ENCODE data around the gene ATP8B2.

The ATP8B2 gene

DNA sequence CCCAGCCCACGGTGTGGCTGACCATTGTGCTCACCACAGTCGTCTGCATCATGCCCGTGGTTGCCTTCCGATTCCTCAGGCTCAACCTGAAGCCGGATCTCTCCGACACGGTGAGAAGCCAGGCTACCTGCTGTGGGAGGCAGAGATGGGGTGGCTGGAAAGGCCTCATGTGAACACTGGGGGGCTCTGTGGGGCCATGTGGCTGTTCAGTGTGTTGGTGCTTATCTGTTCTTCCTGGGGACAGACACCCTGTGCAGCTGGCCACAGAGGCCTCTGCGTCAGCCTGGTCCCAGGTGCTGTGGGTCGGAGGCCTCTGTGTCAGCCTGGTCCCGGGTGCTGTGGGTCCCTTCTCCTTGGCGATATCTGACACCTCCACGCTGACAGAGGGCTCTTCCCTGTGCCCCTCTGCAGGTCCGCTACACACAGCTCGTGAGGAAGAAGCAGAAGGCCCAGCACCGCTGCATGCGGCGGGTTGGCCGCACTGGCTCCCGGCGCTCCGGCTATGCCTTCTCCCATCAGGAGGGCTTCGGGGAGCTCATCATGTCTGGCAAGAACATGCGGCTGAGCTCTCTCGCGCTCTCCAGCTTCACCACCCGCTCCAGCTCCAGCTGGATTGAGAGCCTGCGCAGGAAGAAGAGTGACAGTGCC, 23.2 kb downstream of the ATP8B2 start:
- no peak overlapping the region for H3K9ac ChIP-seq
- no peak for TF ChIP-seq Cebpa-rat (IDR thresholded peaks at IDR 0.05)
- H3K4me3 ChIP-seq = no peak overlapping the region
- no peak overlapping the region for H3K4me2 ChIP-seq
- H3K4me1 ChIP-seq = peaks cover 22% of the 10 kb centered on the region
- no peaks in the 10 kb centered on the region for H3K9me3 ChIP-seq
- H3K27ac ChIP-seq = no peak overlapping the region
- H3K36me3 ChIP-seq = peaks cover 70% of the 10 kb centered on the region
- peaks cover 16% of the 10 kb centered on the region for H3K27me3 ChIP-seq
- H4K20me1 ChIP-seq = peaks cover 48% of the 10 kb centered on the region

DNA sequence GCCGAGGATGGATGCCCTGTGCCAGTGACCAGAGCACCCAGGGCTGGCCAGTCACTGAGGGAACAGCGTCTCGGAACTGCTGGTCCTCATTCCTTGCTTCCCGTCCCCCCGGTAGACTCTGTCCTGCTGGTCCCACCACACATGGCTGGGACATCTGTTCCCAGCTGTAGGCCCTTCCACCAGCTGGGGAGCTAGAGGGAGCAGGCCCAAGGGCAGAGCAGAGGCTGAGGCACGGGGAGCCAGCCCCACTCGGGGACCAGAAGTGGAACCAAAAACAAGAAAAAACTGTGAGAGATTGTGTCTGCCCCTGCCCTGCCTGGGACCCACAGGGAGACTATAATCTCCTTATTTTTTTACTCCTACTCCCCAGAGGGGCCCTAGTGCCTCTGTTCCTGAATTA, 23.8 kb downstream of the ATP8B2 start:
- Histone ChIP-seq H3K4me3 (no peak overlapping the region), H3K9me3 (no peaks in the 10 kb centered on the region), H3K27me3 (peaks cover 16% of the 10 kb centered on the region), H3K4me2 (no peak overlapping the region), H3K4me1 (peaks cover 26% of the 10 kb centered on the region), H3K36me3 (peaks cover 64% of the 10 kb centered on the region), H4K20me1 (peaks cover 43% of the 10 kb centered on the region), H3K27ac (no peak overlapping the region), H3K9ac (no peak overlapping the region)
- no peak for TF ChIP-seq Cebpa-rat (IDR thresholded peaks at IDR 0.05)

DNA sequence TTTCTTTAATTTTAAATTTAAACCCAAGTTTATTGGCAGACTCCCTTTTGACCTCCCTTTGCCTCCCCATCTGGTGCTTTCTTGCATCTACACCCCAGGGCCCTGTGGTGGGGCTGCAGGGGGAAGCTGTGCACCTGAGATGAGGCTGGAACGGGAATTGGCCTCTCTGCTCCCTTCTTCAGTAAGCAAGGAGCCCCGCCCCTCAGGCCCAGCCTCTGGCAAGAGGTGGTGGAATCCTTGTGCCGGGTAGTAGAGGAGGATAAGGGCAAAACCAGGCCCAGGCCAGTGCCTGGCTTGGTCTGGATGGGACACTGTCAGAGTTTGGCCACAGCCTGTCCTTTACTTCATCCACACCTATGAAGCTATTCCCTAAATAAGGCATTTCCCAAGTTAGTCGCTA, 25.1 kb downstream of the ATP8B2 start:
- Histone ChIP-seq H3K27ac (no peak overlapping the region), H3K9me3 (no peaks in the 10 kb centered on the region), H3K4me3 (no peak overlapping the region), H3K4me2 (no peak overlapping the region), H3K36me3 (peaks cover 51% of the 10 kb centered on the region), H3K9ac (no peak overlapping the region), H3K27me3 (peaks cover 16% of the 10 kb centered on the region), H4K20me1 (peaks cover 31% of the 10 kb centered on the region), H3K4me1 (peaks cover 26% of the 10 kb centered on the region)
- no peak for TF ChIP-seq Cebpa-rat (IDR thresholded peaks at IDR 0.05)

DNA sequence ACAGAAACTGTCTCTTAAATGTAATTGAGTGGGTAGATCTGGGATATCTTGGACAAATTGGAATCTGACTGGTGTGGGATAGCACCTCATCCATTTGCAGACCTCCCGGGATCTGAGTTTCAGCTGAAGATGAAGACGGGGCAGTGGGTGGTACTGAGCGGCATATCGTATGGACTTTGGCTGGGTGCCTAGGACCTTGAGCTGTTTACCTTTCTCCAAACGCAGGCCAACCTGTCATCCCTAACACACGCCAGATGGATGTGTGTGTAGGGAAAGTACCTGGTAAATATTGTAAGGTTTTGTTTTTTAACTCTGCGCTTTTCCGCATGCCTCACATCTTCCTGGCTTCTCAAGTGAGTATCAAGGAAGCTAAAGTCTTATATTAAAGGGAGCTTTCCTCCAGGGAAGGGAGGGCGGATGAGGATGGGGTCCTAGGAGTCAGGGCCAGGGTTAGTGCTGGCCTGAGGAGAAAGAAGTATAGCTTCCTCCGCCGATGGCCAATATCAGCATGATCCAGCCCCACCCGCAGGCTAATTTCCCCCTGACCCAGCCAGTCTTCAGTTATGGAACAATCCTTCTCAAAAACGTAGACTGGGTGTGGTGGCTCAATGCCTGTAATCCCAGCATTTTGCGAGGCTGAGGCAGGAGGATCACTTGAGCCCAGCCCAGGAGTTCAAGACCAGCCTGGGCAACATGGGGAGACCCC, 26.2 kb downstream of the ATP8B2 start:
- peaks cover 16% of the 10 kb centered on the region for H3K27me3 ChIP-seq
- H4K20me1 ChIP-seq = peaks cover 27% of the 10 kb centered on the region
- no peaks in the 10 kb centered on the region for H3K9me3 ChIP-seq
- H3K4me3 ChIP-seq = no peak overlapping the region
- peak overlapping the region; percentile 92; the same call in 1 of the 2 replicates for H3K4me2 ChIP-seq
- H3K4me1 ChIP-seq = peaks cover 26% of the 10 kb centered on the region
- H3K9ac ChIP-seq = no peak overlapping the region
- no peak for TF ChIP-seq Cebpa-rat (IDR thresholded peaks at IDR 0.05)
- peaks cover 40% of the 10 kb centered on the region for H3K36me3 ChIP-seq
- no peak overlapping the region for H3K27ac ChIP-seq

DNA sequence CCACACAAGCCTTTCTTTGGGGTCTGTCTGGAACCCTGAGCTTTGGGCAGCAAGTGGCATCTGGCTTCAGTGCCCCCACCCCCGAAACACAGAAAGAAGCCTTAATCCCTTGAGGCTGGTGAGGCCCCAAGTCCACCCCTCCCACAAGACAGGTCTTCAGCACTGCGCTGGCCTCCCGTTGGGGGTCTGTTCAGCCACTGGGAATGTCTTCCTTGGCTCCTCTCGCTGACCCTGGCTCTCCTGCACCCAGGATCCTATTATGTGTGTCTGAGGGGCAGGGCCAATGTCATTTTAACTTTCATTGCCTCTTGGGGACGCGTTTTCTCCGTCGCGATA, 26.9 kb downstream of the ATP8B2 start:
- H3K27ac ChIP-seq = no peak overlapping the region
- peak overlapping the region; percentile 44; the same call in 1 of the 2 replicates for H3K9ac ChIP-seq
- TF ChIP-seq Cebpa-rat (IDR thresholded peaks at IDR 0.05) = no peak
- peak overlapping the region; percentile 92 for H3K4me2 ChIP-seq
- H3K4me1 ChIP-seq = peaks cover 26% of the 10 kb centered on the region
- H3K27me3 ChIP-seq = peaks cover 16% of the 10 kb centered on the region
- H3K4me3 ChIP-seq = peak overlapping the region; percentile 60
- H3K36me3 ChIP-seq = peaks cover 33% of the 10 kb centered on the region
- peaks cover 27% of the 10 kb centered on the region for H4K20me1 ChIP-seq
- no peaks in the 10 kb centered on the region for H3K9me3 ChIP-seq

DNA sequence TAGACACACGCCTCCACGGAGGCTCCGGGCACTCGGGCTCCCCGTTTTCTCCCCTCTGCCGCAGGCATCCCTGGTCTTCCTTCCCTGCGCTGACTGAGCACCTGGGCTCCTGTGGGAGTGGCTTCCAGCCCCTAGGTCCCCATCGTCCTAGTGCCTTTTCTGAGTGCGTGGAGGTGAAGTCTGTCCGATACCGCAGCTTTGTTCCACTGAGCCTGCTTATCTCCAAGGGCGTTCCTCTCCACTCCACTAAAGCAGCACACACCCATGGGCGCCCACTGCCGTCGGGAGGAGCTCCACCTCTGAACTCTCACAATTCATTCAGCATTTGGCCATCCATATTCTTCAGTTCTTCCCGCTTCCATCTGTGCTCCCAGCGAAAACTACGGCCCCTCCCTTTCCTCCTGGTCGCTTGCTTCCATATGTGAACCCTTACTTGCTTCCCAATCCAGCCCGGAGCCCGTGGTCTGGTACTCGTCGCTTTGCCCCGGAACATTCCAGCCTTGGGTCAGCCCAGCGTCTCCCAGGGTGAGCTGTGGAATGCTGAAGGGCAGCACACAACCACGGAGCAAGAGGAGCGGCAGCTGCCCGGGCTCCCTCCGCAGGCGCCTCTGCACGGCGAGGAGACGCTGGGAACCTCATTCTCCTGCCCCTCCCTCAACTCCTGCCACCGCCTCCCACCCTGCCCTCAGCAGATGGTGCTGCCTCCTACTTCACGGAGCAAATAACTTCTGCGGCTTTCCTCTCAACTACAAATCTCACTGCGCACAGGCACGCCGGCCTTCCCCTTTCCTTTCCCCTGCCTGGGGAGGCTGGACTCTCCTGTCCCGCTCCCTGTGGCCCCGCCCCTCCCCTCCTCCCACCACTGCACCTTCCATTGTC, 27.5 kb downstream of the ATP8B2 start:
- peaks cover 26% of the 10 kb centered on the region for H3K4me1 ChIP-seq

DNA sequence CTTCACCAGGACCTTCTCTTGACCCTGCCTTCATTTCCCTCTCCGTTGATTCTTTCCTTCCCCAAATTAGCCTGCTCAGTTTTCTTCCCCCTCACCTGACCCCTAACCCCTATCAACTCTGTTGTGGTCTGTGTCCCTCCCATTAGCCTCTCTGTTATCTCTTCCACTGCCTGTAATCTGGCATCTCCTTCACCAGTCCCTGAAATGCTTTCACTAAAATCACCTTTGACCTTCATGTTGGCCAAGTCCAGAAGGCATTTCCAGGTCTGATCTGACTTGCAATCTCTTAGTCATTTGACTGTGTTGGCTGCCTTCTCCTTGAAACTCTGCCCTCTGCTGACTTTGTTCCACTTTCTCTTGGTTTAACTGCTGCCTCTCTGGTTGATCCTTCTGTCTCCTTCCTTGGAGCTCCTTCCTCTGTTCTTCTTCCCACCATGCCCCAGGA, 28.2 kb downstream of the ATP8B2 start:
- H4K20me1 ChIP-seq = peaks cover 21% of the 10 kb centered on the region
- no peak overlapping the region for H3K9ac ChIP-seq
- peaks cover 16% of the 10 kb centered on the region for H3K27me3 ChIP-seq
- peak overlapping the region; percentile 60; the same call in 1 of the 2 replicates for H3K4me3 ChIP-seq
- no peak overlapping the region for H3K27ac ChIP-seq
- H3K9me3 ChIP-seq = no peaks in the 10 kb centered on the region
- no peak for TF ChIP-seq Cebpa-rat (IDR thresholded peaks at IDR 0.05)
- H3K4me2 ChIP-seq = peak overlapping the region; percentile 92
- peaks cover 26% of the 10 kb centered on the region for H3K4me1 ChIP-seq
- H3K36me3 ChIP-seq = peaks cover 21% of the 10 kb centered on the region

More for the DNA sequence above, 27.5 kb downstream of the ATP8B2 start:
- peak overlapping the region; percentile 92 for H3K4me2 ChIP-seq
- TF ChIP-seq Cebpa-rat (IDR thresholded peaks at IDR 0.05) = no peak
- peaks cover 27% of the 10 kb centered on the region for H4K20me1 ChIP-seq
- H3K27me3 ChIP-seq = peaks cover 16% of the 10 kb centered on the region
- H3K36me3 ChIP-seq = peaks cover 28% of the 10 kb centered on the region
- H3K9ac ChIP-seq = peak overlapping the region; percentile 44; the same call in 1 of the 2 replicates
- peak overlapping the region; percentile 60 for H3K4me3 ChIP-seq
- no peak overlapping the region for H3K27ac ChIP-seq
- H3K9me3 ChIP-seq = no peaks in the 10 kb centered on the region

DNA sequence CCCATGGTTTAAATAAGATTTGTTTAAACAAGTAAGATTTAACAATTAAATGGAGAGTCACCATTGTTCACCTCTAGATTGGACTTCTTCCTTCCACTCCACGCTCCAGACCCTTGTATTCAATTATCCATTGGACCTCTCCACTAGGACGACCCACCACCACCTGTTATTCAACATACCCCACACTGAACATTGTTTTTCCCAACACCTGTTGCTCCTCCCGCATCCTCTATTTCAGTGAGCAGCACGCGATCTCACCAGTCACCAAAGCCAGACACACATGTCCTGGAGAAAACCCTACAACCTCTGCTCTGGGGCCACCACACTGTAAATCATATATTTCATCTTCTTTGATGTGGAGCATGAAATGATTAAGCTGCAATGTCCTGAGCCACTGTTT, 28.6 kb downstream of the ATP8B2 start:
- Histone ChIP-seq H3K9ac (no peak overlapping the region), H3K27ac (no peak overlapping the region), H3K4me2 (peak overlapping the region; percentile 92), H4K20me1 (peaks cover 16% of the 10 kb centered on the region), H3K36me3 (peaks cover 17% of the 10 kb centered on the region), H3K4me1 (peaks cover 26% of the 10 kb centered on the region), H3K4me3 (no peak overlapping the region), H3K9me3 (no peaks in the 10 kb centered on the region), H3K27me3 (peaks cover 16% of the 10 kb centered on the region)
- TF ChIP-seq Cebpa-rat (IDR thresholded peaks at IDR 0.05) = no peak

DNA sequence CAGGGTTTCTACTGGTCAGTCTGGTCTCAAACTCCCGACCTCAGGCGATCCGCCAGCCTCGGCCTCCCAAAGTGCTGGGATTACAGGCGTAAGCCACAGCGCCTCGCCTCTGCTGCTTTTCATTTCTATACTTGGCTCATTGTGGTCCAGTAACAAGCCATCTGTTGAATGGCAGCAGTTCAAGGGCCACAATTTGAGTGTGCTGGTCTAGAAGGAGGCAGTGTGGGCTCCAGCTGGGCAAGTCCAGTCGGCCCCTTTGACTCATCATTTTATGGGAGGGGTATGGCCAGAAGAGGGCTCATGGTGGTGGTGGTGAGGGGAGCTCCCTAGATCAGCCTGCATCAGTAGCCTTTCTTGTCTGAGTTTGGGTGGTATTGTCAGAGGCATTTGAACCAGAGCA, 33.2 kb downstream of the ATP8B2 start:
- H3K4me2 ChIP-seq = no peak overlapping the region
- H3K4me1 ChIP-seq = peaks cover 4% of the 10 kb centered on the region
- TF ChIP-seq Cebpa-rat (IDR thresholded peaks at IDR 0.05) = no peak
- H3K27ac ChIP-seq = no peak overlapping the region
- no peak overlapping the region for H3K9ac ChIP-seq
- no peaks in the 10 kb centered on the region for H3K27me3 ChIP-seq
- no peak overlapping the region for H3K4me3 ChIP-seq
- no peaks in the 10 kb centered on the region for H4K20me1 ChIP-seq
- no peaks in the 10 kb centered on the region for H3K9me3 ChIP-seq
- H3K36me3 ChIP-seq = no peaks in the 10 kb centered on the region
